ENCODE data around the gene NUTM1. TPM values are rescaled to one million over a fixed set of nuclear protein-coding genes. Genes with fewer than 3 reads are reported as not detected.

Gene NUTM1
- total and polyA plus RNA-seq, 7 donors = 0.01 TPM; not detected in 6

GRCh38 chr15:34360298-34360697 is 17.2 kb downstream of the NUTM1 start:
- peaks cover 0 to 3% (median 0%) of the 10 kb centered on the region in 4 donors for H3K4me1 ChIP-seq
- H3K4me3 ChIP-seq = no peak overlapping the region
- 39 to 87% methylated on average over 1 of the region's 1 CpG for WGBS, 2 donors
- DNase-seq = no peak
- no peak overlapping the region for H3K27ac ChIP-seq
- no peaks in the 10 kb centered on the region for H3K9me3 ChIP-seq
- peaks cover 0 to 75% (median 5%) of the 10 kb centered on the region in 4 donors for H3K36me3 ChIP-seq
- intact Hi-C loops (cut with DNase I) = loop anchor here (10.0 kb wide), 2 partner anchors 135 to 1185 kb away; partner anchors contain the start of genes DPH6 and EMC4
- H3K27me3 ChIP-seq = no peaks in the 10 kb centered on the region
- TF ChIP-seq EP300 (IDR thresholded peaks at IDR 0.05) = no peak
- TF ChIP-seq POLR2AphosphoS5 (IDR thresholded peaks at IDR 0.05) = no peak
- TF ChIP-seq CTCF (IDR thresholded peaks at IDR 0.05) = no peak
- TF ChIP-seq POLR2A (IDR thresholded peaks at IDR 0.05) = no peak

- no peak overlapping the region for H3K27ac ChIP-seq
- peaks cover 0 to 13% (median 8%) of the 10 kb centered on the region in 4 donors for H3K4me1 ChIP-seq
- TF ChIP-seq CTCF (IDR thresholded peaks at IDR 0.05) = no peak
- no peak for TF ChIP-seq EP300 (IDR thresholded peaks at IDR 0.05)
- no peak for TF ChIP-seq POLR2AphosphoS5 (IDR thresholded peaks at IDR 0.05)
- TF ChIP-seq POLR2A (IDR thresholded peaks at IDR 0.05) = no peak
- no peak overlapping the region for H3K4me3 ChIP-seq
- WGBS, 2 donors = 91 to 93% methylated on average over 7 of the region's 7 CpGs
- H3K36me3 ChIP-seq = peaks cover 0 to 69% (median 5%) of the 10 kb centered on the region in 4 donors
- no peaks in the 10 kb centered on the region for H3K9me3 ChIP-seq
- intact Hi-C loops (cut with DNase I) = loop anchor here (10.0 kb wide), 2 partner anchors 136 to 1184 kb away; partner anchors contain the start of genes DPH6 and EMC4
- no peaks in the 10 kb centered on the region for H3K27me3 ChIP-seq
- no peak for DNase-seq
These were observed 18.2 kb downstream of the NUTM1 start for GRCh38 chr15:34361278-34361677.

GRCh38 chr15:34362047-34362773 is 19.1 kb downstream of the NUTM1 start:
- Histone ChIP-seq H3K4me3 (no peak overlapping the region), H3K9me3 (no peaks in the 10 kb centered on the region), H3K36me3 (peaks cover 0 to 59% (median 5%) of the 10 kb centered on the region in 4 donors), H3K27me3 (no peaks in the 10 kb centered on the region), H3K27ac (peak overlapping the region in 1 of 4 donors; percentile 19), H3K4me1 (peaks cover 0 to 15% (median 10%) of the 10 kb centered on the region in 4 donors)
- intact Hi-C loops (cut with DNase I) = loop anchor here (10.0 kb wide), 2 partner anchors 137 to 1183 kb away; partner anchors contain the start of genes DPH6 and EMC4
- 29 to 73% methylated on average over 10 of the region's 10 CpGs for WGBS, 2 donors
- DNase-seq = no peak
- TF ChIP-seq POLR2A (IDR thresholded peaks at IDR 0.05) (peak in 1 of 2 donors; percentile 26), POLR2AphosphoS5 (IDR thresholded peaks at IDR 0.05) (no peak)

DNA sequence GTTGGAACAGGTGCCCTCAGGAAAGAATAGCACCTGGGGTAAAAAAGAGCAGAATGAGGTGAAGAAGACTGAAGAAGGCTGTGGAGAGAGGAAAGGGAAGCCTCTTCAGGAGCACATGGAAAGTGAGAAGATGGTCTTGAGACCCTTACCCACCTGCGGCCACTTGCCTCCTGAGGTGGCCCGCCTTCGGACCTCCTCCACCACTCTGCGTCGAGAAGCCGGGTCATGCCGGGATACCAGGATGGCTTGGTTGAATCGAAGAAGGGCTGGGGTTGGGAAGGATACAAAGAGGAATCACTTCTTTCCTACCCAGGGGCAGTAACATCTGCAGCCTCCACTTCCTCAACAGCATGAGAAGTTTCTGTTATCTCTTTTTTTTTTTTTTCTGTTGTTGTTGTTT is 20.9 kb downstream of the NUTM1 start:
- H3K4me3 ChIP-seq = no peak overlapping the region
- H3K9me3 ChIP-seq = no peaks in the 10 kb centered on the region
- TF ChIP-seq POLR2A (IDR thresholded peaks at IDR 0.05) (no peak), POLR2AphosphoS5 (IDR thresholded peaks at IDR 0.05) (no peak), CTCF (IDR thresholded peaks at IDR 0.05) (no peak), EP300 (IDR thresholded peaks at IDR 0.05) (no peak)
- intact Hi-C loops (cut with DNase I) = loop anchor here (10.0 kb wide), 2 partner anchors 139 to 1181 kb away; partner anchors contain the start of genes DPH6 and EMC4
- peaks cover 0 to 43% (median 1%) of the 10 kb centered on the region in 4 donors for H3K36me3 ChIP-seq
- 92 to 98% methylated on average over 8 of the region's 8 CpGs for WGBS, 2 donors
- no peaks in the 10 kb centered on the region for H3K27me3 ChIP-seq
- H3K27ac ChIP-seq = no peak overlapping the region
- peaks cover 0 to 23% (median 19%) of the 10 kb centered on the region in 4 donors for H3K4me1 ChIP-seq
- no peak for DNase-seq
